Globus pallidus (tissue), 1 donor: Measurements from ENCODE around the gene SYNGR2.
A peak's percentile ranks its signal among the peaks of the same experiment; 100 is the strongest.

Source experiments
- DNase-seq: peaks from one replicate; pipeline ENCODE4 v3.0.0-alpha.2; 2015; ENCODE audit warnings: low spot score

Gene SYNGR2

GRCh38 chr17:78143214-78144146 lies 24.9 kb upstream of the SYNGR2 start:
- DNase-seq = no peak

DNA sequence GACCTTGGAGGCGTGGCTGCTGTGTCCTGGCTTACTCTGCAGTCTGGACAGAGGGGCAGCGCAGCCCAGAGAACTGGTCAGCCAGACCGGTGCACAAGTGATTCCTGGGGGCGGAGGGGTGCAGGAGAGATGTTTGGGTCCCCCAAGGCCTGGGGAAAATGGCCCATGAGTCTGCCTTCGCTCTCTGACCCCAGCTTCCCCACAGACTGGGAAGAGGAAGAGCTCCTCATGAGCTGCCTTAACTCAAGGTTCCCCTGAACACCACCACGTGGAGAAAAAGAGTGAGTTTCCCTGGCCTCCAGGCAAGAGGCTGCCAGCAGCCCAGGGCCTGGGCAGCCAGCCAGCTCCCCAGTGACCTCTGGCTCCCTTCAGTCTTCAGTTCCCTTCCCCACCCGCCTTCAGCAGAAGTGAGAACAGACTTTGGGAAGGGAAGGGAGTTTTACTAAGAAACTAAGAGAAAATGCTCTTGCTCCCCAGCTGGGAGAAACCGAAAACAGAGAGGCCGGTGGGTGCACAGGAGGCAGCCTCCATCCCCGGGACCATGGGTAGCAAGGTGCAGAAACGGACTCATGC lies 24.1 kb upstream of the SYNGR2 start:
- peak; percentile 79 for DNase-seq

GRCh38 chr17:78144736-78145641 lies 23.4 kb upstream of the SYNGR2 start:
- no peak for DNase-seq

DNA sequence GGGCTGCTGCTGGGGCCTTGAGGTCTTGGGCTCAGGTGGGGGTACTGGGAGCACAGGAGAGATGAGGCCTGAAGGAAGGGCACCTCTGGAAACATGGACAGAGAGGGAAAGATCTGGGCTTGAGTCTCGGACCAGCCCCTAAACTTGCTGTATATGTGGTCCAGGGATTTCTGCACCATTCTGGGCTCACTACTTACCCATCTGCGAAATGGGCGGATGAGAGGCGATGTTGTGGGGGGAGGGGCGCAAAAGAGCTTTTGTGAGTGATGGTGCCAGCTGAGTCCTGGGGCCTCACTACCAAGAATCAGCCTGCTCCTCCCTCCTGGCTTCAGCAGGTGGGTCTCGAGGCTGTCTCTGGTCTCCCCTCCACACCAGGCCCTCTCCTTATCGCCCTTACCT lies 21.9 kb upstream of the SYNGR2 start:
- no peak for DNase-seq

DNA sequence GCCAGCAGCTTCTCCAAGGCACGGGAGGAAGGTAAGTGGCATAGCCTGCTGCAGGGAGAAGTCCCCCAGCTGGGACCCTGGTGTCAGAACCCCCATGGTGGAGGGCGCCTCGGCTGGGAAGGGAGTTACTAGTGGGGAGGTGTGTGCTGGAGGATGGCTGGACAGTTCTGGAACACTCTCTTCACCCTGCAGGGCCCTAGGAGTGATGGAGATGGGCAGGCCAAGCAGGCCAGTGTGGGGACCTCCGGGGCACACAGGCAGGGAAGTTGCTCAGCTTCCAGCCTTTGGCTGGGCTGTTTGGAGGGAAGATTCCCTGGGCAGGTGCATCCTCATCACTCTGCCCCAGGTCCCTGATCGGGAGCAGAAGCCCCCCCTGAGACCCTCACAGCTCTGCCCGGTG lies 21.5 kb upstream of the SYNGR2 start:
- DNase-seq = no peak

- DNase-seq = no peak
These were observed 20.9 kb upstream of the SYNGR2 start for GRCh38 chr17:78147315-78147998.

- no peak for DNase-seq
These were observed 19.9 kb upstream of the SYNGR2 start for GRCh38 chr17:78148286-78149016.

GRCh38 chr17:78151514-78152008 lies 16.8 kb upstream of the SYNGR2 start:
- DNase-seq = no peak

GRCh38 chr17:78154903-78155811 lies 13.2 kb upstream of the SYNGR2 start:
- DNase-seq = no peak

GRCh38 chr17:78159575-78160158 lies 8.7 kb upstream of the SYNGR2 start:
- DNase-seq = no peak

GRCh38 chr17:78163881-78164747 lies 4.3 kb upstream of the SYNGR2 start:
- no peak for DNase-seq

- no peak for DNase-seq
These were observed 3.4 kb upstream of the SYNGR2 start for GRCh38 chr17:78164748-78165607.

- DNase-seq = no peak
These were observed 2.0 kb upstream of the SYNGR2 start for GRCh38 chr17:78166416-78166815.

- DNase-seq = peak; percentile 78
These were observed 767 bp downstream of the SYNGR2 start for GRCh38 chr17:78168903-78169793.

- DNase-seq = no peak
These were observed 2.6 kb downstream of the SYNGR2 start for GRCh38 chr17:78170692-78171590.
